A549 (cell line): ENCODE data around the gene OOSP2.
"Not testable (repeated sequence)": the region's sequence is repeated elsewhere in the genome, so short reads cannot be mapped to it uniquely, and the experiment has no call there.

Source experiments
- CHD2 ChIP-seq: fragments of 150-350 bp; IDR thresholded peaks from 2 replicates; pipeline ENCODE4 v1.6.1; 2014; ENCODE audit warnings: low read length; ENCODE audit not compliant: partially characterized antibody
- EP300 ChIP-seq, 2 experiments: fragments of >200 bp; sonication (Bioruptor Twin); formaldehyde crosslinking; IDR thresholded peaks; 2 replicates in 1 of 2; 3 replicates in 1 of 2; pipeline ENCODE4 v1.6.1; 2016 to 2017
- HOXB5 ChIP-seq: fragments of 250-450 bp; sonication (Bioruptor Pico); IDR thresholded peaks from 2 replicates; pipeline ENCODE4 v1.5.0; 2020; ENCODE audit warnings: mild to moderate bottlenecking, moderate library complexity
- POLR2A ChIP-seq: IDR thresholded peaks from 2 replicates; pipeline ENCODE4 v1.6.1; 2012; ENCODE audit warnings: mild to moderate bottlenecking, low read length
- POLR2AphosphoS2 ChIP-seq: conservative IDR thresholded peaks from 2 replicates; pipeline ENCODE4 v1.6.1; 2012; ENCODE audit warnings: low read length, improper control_type of control experiment, inconsistent platforms
- RFX5 ChIP-seq: fragments of 450-650 bp; IDR thresholded peaks from 2 replicates; pipeline ENCODE4 v1.7.1; 2014; ENCODE audit warnings: antibody characterized with exemption, mild to moderate bottlenecking, moderate library complexity
- USF2 ChIP-seq: fragments of 450-650 bp; IDR thresholded peaks from 2 replicates; pipeline ENCODE4 v1.6.1; 2014; ENCODE audit warnings: antibody characterized with exemption
- ZNF302 ChIP-seq: fragments of 250-450 bp; sonication (Bioruptor Pico); IDR thresholded peaks from 2 replicates; pipeline ENCODE4 v1.9.0; 2021; ENCODE audit warnings: inconsistent platforms, mild to moderate bottlenecking, moderate library complexity
- ZSCAN20 ChIP-seq: fragments of 250-450 bp; sonication (Bioruptor Pico); IDR thresholded peaks from 2 replicates; pipeline ENCODE4 v1.8.0; 2022; ENCODE audit warnings: mild to moderate bottlenecking, moderate library complexity
- TF ChIP-seq, protein P1 (sequence below): fragments of >200 bp; sonication (Bioruptor Twin); formaldehyde crosslinking; IDR thresholded peaks from 3 replicates; pipeline ENCODE4 v1.5.1; 2016
- TF ChIP-seq, protein P2 (sequence below): fragments of 150-350 bp; IDR thresholded peaks from 2 replicates; pipeline ENCODE4 v1.6.1; 2014; ENCODE audit warnings: low read depth, mild to moderate bottlenecking, low read length
- TF ChIP-seq, protein P3 (sequence below): IDR thresholded peaks from 2 replicates; pipeline ENCODE4 v1.6.1; 2012

DNA sequence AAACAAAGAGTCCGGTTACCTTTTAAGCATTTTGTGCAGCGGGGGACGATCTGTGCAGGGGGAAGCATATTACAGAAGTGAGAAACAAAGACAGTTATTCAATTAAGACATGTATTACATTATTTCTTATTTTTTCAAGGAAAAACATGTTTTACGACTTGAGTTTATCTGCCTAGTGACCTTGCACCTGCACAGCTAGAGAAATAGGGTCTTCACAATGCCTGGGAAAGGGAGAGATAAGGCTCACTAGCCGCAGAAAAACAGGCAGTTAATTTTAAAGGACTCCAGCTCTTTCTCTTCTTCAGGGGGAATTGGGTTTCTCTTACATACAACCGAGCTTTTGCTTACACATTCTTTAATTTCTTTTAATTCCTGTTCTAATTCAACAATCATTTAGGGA, 31.4 kb downstream of the OOSP2 start:
- TF ChIP-seq ZNF302 (CRISPR knock-in tag); CHD2; USF2; RFX5; POLR2A; POLR2AphosphoS2; ZSCAN20; EP300 (IDR thresholded peaks at IDR 0.05); HOXB5: not testable (repeated sequence)
- TF ChIP-seq, protein P1, sequence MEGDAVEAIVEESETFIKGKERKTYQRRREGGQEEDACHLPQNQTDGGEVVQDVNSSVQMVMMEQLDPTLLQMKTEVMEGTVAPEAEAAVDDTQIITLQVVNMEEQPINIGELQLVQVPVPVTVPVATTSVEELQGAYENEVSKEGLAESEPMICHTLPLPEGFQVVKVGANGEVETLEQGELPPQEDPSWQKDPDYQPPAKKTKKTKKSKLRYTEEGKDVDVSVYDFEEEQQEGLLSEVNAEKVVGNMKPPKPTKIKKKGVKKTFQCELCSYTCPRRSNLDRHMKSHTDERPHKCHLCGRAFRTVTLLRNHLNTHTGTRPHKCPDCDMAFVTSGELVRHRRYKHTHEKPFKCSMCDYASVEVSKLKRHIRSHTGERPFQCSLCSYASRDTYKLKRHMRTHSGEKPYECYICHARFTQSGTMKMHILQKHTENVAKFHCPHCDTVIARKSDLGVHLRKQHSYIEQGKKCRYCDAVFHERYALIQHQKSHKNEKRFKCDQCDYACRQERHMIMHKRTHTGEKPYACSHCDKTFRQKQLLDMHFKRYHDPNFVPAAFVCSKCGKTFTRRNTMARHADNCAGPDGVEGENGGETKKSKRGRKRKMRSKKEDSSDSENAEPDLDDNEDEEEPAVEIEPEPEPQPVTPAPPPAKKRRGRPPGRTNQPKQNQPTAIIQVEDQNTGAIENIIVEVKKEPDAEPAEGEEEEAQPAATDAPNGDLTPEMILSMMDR: not testable (repeated sequence)
- TF ChIP-seq, protein P2, sequence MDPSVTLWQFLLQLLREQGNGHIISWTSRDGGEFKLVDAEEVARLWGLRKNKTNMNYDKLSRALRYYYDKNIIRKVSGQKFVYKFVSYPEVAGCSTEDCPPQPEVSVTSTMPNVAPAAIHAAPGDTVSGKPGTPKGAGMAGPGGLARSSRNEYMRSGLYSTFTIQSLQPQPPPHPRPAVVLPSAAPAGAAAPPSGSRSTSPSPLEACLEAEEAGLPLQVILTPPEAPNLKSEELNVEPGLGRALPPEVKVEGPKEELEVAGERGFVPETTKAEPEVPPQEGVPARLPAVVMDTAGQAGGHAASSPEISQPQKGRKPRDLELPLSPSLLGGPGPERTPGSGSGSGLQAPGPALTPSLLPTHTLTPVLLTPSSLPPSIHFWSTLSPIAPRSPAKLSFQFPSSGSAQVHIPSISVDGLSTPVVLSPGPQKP: not testable (repeated sequence)
- TF ChIP-seq, protein P3, sequence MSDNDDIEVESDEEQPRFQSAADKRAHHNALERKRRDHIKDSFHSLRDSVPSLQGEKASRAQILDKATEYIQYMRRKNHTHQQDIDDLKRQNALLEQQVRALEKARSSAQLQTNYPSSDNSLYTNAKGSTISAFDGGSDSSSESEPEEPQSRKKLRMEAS: not testable (repeated sequence)
